ENCODE results near the gene BIRC5.

Gene BIRC5

GRCh38 chr17:78184868-78185267, 29.2 kb upstream of the BIRC5 start:
- DNase-seq = no peak

GRCh38 chr17:78185981-78186691, 27.9 kb upstream of the BIRC5 start:
- peak; percentile 40 for DNase-seq

GRCh38 chr17:78186692-78187595, 27.1 kb upstream of the BIRC5 start, which contains the start of the genes AFMID and TK1:
Gene AFMID, plus strand, starts transcription at chr17:78187362. Its CDS starts 9 bp downstream, at chr17:78187371.
Gene TK1, minus strand, starts transcription at chr17:78187052. Its CDS starts 58 bp downstream, at chr17:78186994.
- peak; percentile 97 for DNase-seq

GRCh38 chr17:78196716-78197115, 17.3 kb upstream of the BIRC5 start:
- DNase-seq = no peak

- no peak for DNase-seq
Observed at GRCh38 chr17:78197147-78197832, 16.8 kb upstream of the BIRC5 start.

- no peak for DNase-seq
Observed at GRCh38 chr17:78200451-78200850, 13.6 kb upstream of the BIRC5 start.

- no peak for DNase-seq
Observed at GRCh38 chr17:78202666-78203065, 11.4 kb upstream of the BIRC5 start.

- no peak for DNase-seq
Observed at GRCh38 chr17:78204387-78205123, 9.5 kb upstream of the BIRC5 start.

- no peak for DNase-seq
Observed at GRCh38 chr17:78205124-78205775, 8.8 kb upstream of the BIRC5 start.

GRCh38 chr17:78206298-78206697, 7.8 kb upstream of the BIRC5 start:
- DNase-seq = no peak

GRCh38 chr17:78208486-78208885, 5.6 kb upstream of the BIRC5 start:
- no peak for DNase-seq

- DNase-seq = no peak
Observed at GRCh38 chr17:78210111-78210510, 3.9 kb upstream of the BIRC5 start.

- DNase-seq = no peak
Observed at GRCh38 chr17:78211032-78211431, 3.0 kb upstream of the BIRC5 start.

- DNase-seq = no peak
Observed at GRCh38 chr17:78214706-78215061, 631 bp downstream of the BIRC5 start.

- peak; percentile 90 for DNase-seq
Observed at GRCh38 chr17:78219396-78220150, 5.5 kb downstream of the BIRC5 start.

GRCh38 chr17:78223061-78223460, 9.0 kb downstream of the BIRC5 start:
- no peak for DNase-seq

GRCh38 chr17:78223765-78224164, 9.7 kb downstream of the BIRC5 start:
- DNase-seq = no peak

GRCh38 chr17:78224231-78225087, 10.4 kb downstream of the BIRC5 start:
- DNase-seq = no peak

GRCh38 chr17:78225088-78225865, 11.2 kb downstream of the BIRC5 start:
- no peak for DNase-seq
